GM23248 (cell line): ENCODE measurements around the gene FBXO42.

ENCODE experiments used
- EZH2 ChIP-seq: fragments of 200-600 bp; sonication (generic); IDR thresholded peaks from 2 replicates; pipeline ENCODE4 v1.6.1; 2018; ENCODE audit warnings: antibody characterized with exemption, mild to moderate bottlenecking; ENCODE audit not compliant: insufficient read depth, poor library complexity, severe bottlenecking
- EZH2phosphoT487 ChIP-seq: fragments of 200-600 bp; sonication (generic); IDR thresholded peaks from 2 replicates; pipeline ENCODE4 v1.6.1; 2018; ENCODE audit warnings: antibody characterized with exemption, moderate library complexity, mild to moderate bottlenecking, low read depth; ENCODE audit not compliant: insufficient read depth

- TF ChIP-seq EZH2 (no peak), EZH2phosphoT487 (no peak)
These were observed 93.6 kb downstream of the FBXO42 start for GRCh38 chr1:16258591-16259135.
